Measurements from ENCODE around the gene POLR1A.
A peak's percentile ranks its signal among the peaks of the same experiment; 100 is the strongest.

POLR1A gene

DNA sequence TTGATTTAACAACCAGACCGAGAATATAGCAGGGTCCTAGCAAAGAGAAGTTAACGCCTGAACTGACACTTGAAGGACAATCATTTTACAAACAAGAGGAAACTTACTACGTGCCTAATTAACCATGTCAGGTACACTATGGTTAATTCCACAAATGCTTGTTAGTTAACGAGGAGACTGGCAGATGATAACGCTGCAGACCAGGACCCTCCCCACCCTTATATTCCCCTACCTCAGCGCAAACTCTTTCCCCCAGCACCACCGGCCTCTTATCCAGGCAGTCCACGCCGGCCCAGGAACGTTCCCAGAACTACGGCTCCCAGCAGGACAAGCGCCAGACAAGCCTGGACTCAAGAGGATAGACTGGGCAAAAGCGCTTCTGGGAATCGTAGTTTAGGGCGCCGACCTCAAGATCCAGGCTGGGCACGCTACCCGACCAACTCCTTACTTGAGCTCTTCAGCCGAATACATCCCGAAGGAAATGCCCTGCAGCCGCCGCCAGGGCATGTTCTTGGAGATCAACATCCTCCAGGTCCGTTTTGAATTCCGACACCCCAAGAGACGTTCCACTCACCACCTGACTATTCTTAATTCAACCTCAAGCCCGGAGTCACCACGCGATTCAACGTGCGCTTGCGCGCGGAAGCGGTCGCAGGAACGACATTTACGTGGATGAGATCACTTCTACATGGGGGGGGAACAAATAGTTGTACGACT is at the start of gene POLR1A:
Gene POLR1A (minus strand): TSS at position 635 of the 717 bp plus-strand sequence. CDS start 110 bp downstream, at position 525.
- peak; percentile 99 for DNase-seq

DNA sequence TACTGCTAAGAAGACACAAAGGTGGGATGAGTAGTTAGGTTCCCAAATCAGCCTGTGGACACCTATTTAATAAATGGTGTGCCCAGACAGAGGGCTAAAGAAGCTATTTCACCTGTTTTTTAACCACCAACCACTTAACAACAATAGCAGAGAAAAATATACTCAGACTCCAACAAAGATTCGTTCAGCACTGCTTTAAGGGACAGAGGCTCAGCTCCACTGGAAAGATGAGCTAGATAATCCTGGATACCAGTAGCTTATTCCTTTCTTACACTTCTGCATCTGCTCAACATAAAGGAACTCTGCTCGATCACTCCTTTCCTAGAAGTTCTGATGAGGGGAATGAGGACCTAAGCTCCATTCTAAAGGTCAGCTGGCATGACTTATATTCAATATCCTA is 44.8 kb upstream of the POLR1A start:
- DNase-seq: no peak

DNA sequence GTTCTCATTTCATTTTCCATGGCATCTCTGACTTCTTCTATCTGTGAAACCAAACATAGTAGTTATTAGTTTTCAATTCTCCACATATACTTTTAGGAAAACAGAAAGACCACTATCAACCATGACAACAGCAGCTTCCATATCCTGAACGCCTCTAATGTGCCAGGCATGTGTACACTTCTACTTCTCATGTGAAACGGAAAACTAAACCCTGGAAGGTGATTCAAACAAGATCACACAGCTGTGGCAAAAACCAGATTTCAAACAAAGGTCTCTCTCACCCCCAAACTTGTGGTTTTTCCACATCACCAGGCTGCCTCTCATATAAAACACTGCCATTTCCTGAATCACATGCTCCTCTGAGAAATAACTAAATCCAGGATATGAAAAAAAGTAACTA is 42.1 kb upstream of the POLR1A start:
- no peak for DNase-seq

DNA sequence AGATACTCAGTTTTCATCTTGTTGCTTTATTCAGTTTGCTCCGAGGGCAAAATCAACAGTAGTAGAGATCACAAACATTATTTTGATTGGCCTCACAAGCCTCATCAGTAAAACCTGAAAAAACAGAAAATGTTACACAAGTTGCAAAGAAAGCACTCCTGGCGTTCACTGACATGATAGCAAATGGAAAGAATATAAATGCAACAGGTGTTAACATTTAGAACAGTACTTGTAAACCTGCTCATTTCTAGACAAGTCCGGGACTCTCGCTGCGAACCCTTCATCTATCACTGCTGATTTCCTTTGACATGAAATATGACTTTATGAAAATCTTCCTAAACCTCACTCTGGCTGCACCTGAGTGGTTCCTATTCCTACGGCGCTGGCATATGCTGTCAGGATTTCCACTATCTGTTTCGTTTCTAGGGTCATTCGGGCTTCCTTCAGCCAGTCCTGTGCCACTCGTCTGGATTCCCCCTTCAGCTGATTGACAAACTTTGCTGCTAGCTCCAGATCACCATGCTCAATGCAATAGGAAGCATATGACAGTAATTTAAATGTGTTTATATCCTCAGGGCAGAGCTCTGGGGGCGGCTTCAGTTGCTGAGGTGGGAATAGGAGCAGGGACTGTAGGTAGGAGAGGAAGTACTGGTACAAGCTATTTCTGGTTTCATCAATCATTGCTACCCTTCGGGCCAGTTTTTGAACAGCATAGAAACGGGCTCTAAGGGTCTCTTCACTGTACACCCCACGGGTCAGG is 38.4 kb upstream of the POLR1A start:
- DNase-seq: no peak

DNA sequence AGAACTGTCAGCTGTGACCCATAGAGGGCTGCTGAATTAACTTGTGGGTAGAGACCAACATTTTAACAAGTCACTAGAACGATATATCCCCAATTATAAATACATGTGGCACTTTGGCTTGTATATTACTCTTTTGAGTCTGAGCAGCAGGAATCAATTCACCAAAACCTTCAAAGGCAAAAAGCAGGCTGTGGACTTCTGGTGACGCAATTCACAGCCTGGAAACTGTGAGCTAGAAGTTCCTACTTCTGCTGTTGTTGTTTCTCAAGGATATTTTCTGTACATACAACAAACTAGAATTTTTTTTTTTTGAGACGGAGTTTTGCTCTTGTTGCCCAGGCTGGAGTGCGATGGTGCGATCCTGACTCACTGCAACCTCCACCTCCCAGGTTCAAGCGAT is 37.6 kb upstream of the POLR1A start:
- DNase-seq: no peak

DNA sequence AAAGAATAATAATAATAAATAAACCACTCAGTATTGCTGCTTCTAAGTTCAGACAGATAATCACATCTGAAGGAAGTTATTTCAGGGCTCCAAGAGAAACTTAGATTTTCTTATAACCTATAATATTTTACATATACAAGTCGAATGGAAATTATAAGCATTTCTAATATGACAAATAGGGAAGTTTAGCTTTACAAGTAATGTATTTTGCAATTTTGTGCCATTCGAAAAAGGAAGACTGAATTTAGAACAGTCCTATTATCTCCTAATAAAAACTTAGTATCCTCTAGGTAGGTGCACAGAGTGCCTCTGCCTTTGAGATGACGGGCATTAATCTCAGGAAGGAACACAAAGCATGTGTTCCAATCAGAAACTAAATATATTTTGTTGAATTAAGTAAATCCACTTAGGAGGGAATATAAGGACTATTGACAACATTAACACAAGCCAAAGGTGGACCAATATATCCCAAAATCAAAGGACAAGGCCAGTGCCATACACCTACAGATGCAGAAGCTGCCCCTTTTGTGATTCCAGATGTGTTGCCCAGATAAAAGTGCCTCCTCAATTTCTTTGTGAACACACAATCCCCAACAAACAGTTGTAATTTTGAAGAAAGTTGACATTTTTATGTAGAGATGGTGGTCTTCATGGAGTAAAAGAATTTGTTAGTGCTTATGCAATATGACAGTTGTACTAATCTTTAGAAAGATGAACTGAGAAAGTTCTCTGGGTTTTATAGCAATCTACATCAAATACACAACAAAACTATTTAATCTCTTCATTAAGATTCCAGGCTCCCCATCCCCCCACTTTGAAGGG is 37.0 kb upstream of the POLR1A start:
- DNase-seq: no peak

DNA sequence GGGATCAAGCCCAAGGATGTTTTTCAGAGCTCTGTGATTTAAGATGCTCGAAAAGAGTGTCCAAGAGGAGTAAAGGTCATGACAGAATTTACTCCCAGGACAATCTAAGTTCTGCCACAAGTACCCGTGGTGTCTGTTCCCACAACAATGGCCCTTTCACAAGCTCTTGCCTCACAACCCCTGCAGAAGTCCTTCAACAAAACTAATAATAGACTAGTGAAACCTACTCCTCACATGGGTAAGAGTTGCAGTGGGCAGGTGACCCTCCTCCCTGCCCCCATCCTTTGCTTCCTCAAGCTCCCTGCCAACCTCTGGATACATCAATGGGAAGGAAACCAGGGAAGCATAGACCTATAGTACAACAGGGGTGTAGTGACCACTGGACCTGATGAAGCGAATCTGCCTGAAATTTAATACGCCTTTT is 35.3 kb upstream of the POLR1A start:
- DNase-seq: no peak

GRCh38 chr2:86139981-86140380 is 34.3 kb upstream of the POLR1A start:
- no peak for DNase-seq

DNA sequence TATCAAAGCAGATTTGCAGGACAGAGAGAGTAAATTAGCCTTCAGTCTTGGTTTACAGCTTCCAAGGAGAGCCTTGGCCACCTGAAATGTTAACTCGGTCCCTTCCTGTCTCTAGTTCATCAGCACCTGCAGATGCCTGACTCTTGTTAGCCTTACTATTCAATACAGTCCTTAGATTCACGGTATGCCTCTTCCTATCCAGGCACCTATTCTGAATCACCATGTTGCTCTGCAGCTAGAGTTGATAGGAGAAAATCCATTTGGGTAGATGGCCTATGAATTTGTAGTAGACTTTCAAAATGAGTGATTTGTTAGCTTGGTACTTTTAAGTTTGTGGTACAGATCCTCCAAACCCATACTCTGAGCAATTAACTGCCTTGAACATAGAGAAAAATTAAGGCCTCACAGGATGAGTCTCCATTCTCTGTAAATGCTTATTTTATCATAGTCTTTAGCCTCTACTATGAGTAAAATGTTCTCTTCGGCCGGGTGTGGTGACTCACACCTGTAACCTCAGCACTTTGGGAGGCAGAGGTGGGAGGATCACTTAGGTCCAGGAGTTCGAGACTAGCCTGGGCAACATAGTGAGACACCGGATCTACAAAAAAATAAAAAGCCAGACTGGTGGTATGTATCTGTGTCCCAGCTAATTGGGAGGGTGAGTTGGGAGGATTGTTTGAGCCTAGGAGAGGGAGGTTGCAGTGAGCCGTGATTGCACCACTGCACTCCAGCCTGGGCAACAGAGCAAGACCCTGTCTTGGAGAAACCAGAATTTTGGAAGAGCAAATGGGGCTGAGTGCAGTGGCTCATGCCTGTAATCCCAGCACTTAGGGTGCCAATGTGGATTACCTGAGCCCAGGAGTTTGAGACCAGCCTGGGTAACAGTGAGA is 33.3 kb upstream of the POLR1A start:
- no peak for DNase-seq

- DNase-seq: no peak
These were observed 30.5 kb upstream of the POLR1A start for GRCh38 chr2:86136141-86136540.

DNA sequence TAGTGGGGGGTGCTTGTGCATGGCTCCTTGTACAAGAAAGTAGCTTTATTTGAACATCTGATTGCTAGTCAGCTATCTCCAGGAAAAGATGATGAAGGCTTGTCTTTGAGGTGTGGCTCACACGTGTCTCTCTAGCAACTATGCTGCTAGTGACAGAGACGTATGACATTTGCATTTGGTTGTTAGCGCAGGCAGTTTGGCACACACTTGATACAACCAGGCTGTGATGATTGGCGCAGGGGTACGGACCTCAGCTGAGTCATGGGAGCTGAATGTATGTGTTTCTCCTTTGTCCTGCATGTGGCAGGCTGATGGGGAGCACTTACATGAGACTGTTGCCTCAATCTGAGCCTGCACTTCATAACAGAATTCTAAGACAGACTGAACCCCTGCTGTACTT is 30.0 kb upstream of the POLR1A start:
- no peak for DNase-seq

DNA sequence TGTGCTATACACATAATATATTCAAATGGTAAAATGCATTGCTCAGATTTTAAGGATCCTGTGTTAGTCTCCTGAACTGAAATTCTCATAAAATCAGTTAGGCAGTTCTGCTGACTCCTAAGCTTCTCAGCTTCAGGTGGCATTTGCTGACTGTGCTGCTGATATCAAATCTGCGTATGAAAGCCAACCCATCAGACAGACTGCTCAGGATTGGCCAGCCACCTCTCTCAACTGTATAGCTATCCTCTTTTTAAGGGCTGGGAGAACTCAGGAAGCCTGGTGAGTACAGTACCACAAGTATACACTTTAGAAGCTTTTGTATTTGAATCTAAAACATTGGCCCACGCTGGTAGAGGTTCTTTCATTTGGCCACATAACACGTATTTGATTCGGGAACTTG is 29.0 kb upstream of the POLR1A start:
- no peak for DNase-seq

- DNase-seq: peak; percentile 55
These were observed 19.0 kb upstream of the POLR1A start for GRCh38 chr2:86124683-86125082.

DNA sequence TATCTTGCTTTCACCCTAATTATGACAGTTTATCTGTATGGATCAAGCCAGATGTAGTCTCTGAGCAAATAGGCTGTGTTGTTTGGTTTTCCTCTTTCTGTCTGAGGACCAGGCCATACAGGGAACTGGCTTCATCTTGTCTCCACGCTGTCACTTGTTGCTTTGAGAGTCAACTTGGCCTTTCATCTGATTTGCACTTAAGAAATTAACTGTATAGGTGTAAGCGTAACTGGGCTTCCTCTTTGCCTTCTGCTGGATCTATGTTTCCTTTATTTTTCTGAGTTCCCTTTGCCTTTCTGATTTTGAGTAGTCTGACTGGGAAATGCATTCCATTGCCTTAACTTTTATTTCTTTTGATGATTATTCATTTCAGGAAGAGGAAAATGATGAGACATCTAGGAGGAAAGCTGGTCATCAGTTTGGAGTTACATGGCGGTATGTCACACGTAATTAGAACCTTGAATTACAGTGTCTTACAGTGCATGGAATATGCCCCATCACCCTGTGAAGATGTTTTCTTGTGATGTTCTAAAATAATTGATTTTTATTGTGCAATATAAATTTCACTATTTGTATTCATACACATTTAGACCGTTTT is 17.7 kb upstream of the POLR1A start:
- DNase-seq: no peak

DNA sequence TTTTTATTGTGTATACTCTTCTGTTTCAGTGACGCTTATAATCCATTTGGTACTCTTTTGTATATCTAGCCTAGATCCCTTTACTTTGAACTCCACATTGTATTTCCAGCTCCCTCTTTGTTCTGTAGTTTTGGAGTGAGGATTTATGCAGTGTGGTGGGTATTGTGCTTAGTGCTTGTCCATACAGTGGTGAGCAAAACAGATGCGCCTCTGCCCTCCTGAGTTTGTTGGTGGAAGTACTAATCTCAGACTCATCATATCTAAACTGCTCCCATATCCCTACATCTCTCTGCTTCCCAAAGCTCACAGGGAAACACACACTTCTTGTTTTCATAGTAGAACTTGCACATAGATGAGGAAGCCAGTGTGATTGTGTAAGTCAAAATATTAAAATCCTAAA is 12.4 kb upstream of the POLR1A start:
- DNase-seq: no peak

- DNase-seq: no peak
These were observed 1.3 kb upstream of the POLR1A start for GRCh38 chr2:86107031-86107430.

DNA sequence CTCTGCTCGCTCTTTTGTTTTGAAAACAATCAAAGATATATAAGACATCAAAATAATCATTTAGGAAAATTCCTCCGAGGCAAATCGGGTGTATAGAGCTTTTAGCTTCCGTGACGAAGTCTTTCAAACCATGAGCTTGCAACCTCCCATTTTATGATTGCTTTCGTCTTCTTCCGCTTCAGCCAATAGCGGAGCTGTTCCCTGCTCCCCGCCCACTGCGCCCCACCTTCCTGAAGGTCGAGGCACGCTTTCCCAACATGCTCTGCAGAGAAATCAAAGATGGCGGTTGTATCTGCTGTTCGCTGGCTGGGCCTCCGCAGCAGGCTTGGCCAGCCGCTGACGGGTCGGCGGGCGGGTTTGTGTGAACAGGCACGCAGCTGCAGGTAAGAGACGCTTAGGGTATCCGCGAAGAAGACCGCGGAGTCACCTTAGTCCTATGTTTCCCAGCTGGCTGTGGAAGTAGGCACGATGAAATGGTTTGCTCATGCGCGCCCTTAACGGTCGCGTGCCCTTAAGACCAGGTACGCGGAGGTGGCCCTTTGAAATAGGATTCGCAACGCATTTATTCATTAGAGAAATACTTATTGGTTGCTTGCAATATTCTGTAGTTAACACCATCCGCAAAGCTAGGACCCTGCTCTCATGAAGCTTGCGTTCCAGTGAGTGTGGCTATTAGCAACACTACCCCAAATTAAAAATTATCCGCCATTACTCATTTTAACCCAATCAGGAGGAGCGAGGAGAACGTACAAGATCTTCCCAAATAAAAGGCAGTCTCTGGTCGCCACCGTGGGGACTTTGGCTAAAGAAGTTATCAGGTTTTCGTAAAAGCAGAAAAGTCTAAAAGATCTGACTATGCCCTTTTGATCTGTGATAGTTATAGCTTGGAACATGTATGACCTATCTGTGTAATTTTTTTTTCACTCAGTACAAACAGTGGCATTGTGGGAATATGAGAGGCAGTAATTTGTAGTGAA is 571 bp upstream of the POLR1A start, which contains the start of gene PTCD3:
Gene PTCD3 (plus strand): TSS at position 267 of the 977 bp plus-strand sequence. CDS start 13 bp downstream, at position 280.
- peak; percentile 99 for DNase-seq

DNA sequence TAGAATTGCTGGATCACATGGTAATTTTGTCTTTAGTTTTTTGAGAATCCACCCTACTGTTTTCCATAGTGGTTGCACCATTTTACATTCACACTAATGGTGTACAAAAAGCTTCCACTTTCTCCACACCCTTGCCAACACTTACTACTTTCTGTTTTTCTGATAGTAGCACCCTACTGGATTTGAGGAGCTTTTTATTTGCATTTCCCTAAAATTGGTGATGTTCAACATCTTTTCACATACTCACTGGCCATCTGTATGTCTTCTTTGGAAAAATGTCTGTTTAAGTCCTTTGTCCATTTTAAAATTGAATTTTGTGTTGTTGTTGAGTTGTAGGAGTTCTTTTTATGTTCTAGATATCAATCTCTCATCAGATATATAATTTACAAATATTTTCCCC is 3.5 kb downstream of the POLR1A start:
- no peak for DNase-seq

DNA sequence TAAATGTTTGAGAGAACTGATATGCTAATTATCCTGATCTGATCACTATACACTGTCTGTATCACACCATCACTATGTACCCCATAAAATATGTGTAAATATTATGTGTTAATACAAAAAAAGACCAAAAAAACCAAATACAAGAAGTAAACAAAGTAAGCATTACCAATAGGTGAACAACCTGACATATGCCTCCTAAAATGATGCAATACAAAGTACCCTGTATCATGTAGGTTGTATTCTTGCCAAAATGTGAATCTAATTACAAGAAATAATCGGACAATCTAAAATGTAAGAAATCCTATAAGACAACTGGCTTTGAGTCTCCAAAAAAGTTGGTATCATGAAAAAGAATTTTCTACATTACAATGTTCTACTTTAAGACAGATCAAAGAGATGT is 7.8 kb downstream of the POLR1A start:
- no peak for DNase-seq

- DNase-seq: no peak
These were observed 8.4 kb downstream of the POLR1A start for GRCh38 chr2:86097114-86097896.
